NCI-H1105 treated with DMSO at 0.1 percent for 48 hours (cell line): Measurements from ENCODE around the gene VWA3B.
"Not testable (repeated sequence)": the region's sequence is repeated elsewhere in the genome, so short reads cannot be mapped to it uniquely, and the experiment has no call there.

ENCODE experiments used
- DNase-seq: peaks from one replicate; lab custom pipeline; 2025; lab: John Stamatoyannopoulos, UW

VWA3B gene

DNA sequence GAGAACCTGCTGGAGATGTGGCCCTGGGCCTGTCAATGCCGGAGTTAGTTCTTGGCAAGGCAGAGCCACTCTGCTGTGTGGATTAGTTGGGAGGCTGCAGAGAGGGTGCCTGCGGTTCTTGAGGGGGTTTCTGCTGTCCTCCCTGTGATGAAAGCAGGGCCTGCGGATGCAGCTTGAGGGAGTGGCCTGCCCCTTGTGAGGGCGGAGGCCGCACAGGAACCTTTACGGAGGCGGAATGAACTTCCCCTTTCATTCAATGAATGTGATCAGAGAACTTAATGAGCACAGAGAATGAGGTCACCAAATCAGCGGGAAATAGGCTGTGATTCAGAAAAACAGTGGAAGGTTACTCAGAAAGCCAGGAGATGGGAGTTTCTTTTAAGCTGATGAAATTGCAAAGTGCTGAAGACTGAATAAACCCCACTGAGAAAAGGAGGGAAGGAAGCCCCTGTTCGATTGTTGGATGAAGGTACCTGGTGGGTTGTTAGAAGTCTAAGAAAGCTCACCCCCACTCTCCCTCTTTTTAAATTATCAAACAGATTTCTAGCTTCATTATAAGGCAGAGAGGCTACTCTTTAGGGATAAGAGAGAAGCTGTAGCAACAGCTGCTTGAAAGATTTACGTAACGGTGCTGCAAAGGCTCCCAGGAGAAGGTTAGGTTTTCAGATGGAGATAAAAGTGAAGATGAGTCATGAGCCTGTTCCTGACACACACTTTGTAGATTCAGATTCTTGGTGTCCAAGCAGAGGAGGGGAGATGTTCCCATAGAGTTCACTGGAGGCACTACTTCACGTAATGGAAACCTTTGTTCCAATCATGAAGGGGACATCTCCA is 47.4 kb downstream of the VWA3B start:
- DNase-seq: no peak

GRCh38 chr2:98137196-98137595 is 50.2 kb downstream of the VWA3B start:
- DNase-seq: no peak

DNA sequence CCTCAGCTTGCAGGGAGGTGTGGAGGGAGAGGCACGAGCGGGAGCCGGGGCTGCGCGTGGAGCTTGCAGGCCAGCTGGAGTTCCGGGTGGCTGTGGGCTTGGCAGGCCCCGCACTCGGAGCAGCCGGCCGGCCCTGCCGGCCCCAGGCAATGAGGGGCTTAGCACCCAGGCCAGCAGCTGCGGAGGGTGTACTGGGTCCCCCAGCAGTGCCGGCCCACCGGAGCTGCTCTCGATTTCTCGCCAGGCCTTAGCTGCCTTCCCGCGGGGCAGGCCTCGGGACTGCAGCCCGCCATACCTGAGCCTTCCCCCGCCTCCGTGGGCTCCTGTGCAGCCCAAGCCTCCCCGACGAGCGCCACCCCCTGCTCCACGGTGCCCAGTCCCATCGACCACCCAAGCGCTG is 52.0 kb downstream of the VWA3B start:
- not testable (repeated sequence) for DNase-seq

- no peak for DNase-seq
Observed at GRCh38 chr2:98140210-98140609, 53.2 kb downstream of the VWA3B start.

DNA sequence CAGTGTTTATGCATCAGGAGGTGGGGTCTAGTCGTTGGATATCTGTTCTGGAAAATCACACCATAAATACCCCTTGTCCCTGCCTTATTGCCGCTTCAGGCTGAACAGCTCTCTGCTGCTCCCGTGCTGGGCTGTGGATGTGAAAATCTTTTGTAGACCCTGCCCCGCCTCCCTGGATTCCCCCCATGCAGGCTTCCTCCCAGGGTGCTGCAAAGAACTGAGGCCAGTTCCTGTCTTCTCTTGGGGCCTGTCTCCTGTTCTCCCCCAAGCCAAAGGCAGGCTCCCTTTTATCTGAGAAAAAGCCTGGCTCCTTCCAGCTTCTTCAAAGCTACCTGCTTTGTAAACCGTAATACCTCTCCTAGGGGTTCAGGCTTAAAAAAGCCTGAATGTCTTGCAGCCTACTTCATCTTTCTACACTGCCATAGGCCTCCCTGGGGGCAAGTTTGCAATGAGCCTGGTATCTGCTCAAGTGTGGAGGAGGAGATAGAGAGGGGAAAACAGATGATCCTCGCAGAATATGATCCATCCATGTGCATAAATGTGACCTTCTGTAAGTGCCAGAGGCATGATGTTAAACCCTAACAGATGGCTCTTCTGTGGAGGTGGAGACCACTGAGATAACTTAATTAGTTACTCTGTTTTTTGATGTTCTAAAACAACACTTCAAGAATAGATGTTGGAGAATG is 55.3 kb downstream of the VWA3B start:
- no peak for DNase-seq

GRCh38 chr2:98145070-98145469 is 58.1 kb downstream of the VWA3B start:
- DNase-seq: no peak

DNA sequence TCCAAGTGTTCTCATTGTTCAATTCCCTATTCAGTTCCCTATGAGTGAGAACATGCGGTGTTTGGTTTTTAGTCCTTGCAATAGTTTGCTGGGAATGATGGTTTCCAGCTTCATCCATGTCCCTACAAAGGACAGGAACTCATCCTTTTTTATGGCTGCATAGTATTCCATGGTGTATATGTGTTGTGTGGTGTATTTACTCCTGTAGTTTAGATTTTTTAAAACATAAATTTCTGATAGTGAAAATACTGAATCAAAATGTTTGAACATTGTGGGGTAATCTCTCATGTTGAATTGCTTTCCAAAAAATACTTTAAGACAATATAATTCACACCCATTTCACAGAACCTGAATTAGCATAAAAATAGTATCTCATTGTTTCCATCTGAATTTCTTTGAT is 60.9 kb downstream of the VWA3B start:
- DNase-seq: not testable (repeated sequence)

- no peak for DNase-seq
Observed at GRCh38 chr2:98148595-98149332, 61.8 kb downstream of the VWA3B start.

- DNase-seq: no peak
Observed at GRCh38 chr2:98149333-98149697, 62.3 kb downstream of the VWA3B start.

DNA sequence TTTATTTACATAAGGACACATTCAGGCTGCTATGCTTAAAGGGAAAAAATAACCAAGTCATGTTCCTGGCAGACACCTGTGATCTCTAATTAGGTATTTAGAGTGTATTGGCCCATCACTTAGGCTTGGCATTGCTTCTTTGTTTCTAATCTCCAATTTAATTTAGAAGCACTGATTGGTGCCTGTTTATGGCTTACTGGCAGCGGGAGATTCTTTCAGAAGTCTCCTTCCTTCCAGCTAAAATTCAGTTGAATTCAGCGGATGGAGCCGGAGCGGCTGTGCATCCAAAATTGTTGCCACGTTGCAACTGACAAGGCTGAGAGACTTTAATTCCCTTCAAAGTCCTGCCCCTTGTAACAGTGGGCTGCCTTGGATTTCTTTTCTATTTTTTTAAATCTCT is 66.5 kb downstream of the VWA3B start:
- no peak for DNase-seq

DNA sequence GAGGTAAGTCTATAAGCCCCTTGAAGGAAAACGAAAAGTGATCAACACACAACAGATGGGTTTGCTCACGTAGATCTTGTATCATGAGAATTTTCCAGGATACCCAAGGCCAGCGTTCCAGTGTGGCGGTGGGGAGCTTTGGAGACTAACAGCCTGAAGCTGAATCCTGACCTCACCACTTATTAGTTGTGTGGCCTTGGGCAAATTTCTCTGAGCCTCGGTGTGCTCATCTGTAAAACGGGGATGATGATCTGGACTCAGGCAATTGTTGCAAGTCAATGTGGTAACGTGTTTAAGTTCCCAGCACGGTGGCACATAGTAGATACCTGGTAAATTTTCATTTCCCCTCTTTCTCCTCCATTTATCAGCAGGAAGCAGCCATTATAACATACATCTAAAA is 68.3 kb downstream of the VWA3B start:
- DNase-seq: no peak

GRCh38 chr2:98155716-98156115 is 68.7 kb downstream of the VWA3B start:
- DNase-seq: no peak

DNA sequence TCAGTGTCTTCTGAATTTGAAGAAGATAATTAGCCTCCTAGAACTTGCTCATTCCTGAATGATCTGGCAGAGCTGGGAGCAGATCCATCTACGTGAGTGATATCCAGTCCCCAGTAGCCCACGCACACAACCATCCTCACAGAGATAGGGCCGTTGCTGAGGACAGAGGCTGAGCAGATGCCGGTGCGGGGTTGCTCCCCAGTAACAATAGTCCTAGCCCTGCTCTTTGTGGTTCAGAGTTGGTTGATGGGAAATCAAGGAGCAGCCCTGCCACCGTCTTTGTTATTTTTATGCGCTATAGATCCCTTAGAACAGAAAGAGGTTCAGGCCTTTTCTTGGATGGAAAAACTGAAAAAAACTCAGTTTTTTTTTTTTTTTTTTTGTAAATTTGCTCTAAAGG is 69.3 kb downstream of the VWA3B start:
- DNase-seq: no peak

DNA sequence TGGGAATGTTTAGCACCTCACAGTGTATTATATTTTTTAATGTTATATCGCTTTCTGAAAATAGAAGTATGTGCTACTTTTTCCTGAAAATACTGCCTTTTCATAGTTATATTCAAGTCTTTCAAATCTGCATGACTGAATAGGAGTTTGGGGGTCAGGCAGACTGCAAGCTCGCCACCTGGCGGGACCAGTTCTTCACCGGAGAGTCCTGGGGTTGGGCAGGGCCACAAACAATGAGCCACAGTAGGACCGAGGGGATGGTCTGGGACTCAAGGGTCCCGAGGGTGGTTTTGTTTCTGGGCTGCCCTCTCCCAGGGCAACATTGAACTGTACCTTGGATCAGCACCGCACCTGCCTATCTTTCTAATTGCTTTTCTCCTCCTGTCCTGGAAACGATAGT is 70.6 kb downstream of the VWA3B start:
- no peak for DNase-seq

- DNase-seq: no peak
Observed at GRCh38 chr2:98158305-98158704, 71.3 kb downstream of the VWA3B start.

GRCh38 chr2:98160554-98160953 is 73.6 kb downstream of the VWA3B start:
- DNase-seq: no peak

GRCh38 chr2:98161186-98161585 is 74.2 kb downstream of the VWA3B start:
- no peak for DNase-seq

GRCh38 chr2:98164256-98164655 is 77.3 kb downstream of the VWA3B start:
- DNase-seq: no peak

DNA sequence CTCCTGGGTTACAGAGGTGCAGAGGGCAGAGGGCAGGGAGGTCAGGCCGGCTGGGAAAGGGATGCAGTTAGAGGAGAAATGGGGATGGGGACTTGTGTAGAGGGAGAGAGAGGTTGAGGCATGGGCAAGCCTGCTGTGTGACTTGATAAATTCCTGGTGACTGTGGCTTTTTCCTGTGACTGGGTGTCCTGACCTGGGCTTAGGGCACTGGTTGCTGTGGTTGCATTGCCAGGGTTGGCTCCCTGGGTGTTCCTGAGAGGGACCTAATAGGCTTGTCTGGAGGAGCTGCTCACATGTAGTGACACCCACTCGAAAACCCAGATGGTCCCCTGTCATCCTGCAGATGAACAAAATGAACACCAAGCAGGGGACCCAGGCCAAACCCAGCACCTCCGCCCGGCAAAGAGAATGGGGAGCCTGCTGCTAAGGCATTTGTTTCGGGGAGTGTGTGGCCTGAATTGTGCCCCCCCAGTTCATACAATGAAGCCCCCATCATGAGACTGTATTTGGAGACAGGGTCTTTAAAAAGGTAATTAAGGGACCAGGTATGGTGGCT is 78.6 kb downstream of the VWA3B start:
- DNase-seq: no peak

- no peak for DNase-seq
Observed at GRCh38 chr2:98167916-98168315, 80.9 kb downstream of the VWA3B start.

GRCh38 chr2:98170076-98170475 is 83.1 kb downstream of the VWA3B start:
- DNase-seq: no peak

DNA sequence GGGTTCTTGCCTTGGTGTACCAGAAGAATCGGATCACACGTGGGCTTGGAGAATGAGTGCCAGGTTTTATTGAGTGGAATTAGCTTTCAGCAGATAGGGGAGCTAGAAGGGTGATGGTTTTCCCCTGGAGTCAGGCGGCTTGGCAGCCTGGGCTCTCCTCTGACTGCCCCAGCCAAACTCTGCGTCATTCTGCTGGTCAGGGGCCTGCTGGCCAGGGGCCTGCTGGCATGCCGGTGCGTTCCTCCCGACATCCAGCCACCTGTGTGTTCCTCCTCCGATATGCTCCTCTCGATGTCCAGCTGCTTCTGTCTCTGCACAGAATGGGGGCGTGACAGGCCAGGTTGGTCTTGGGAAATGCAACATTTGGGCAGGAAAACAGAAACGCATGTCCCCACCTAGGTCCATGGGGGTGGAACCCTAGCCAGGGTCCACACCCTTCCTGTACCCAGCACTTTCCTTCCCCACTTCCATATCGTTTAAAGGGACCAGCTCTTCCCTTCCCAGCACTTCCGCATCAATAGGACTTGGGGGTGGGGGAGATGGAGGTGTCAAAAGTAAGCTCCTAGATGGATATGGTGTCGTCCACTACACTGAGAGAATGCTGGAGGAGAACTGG is 85.3 kb downstream of the VWA3B start:
- no peak for DNase-seq
